ENCODE data around the gene ECT2L.

- TF ChIP-seq CTCF (IDR thresholded peaks at IDR 0.05; ENCODE audit: low read depth, low read length) (no peak), EZH2phosphoT487 (IDR thresholded peaks at IDR 0.05; ENCODE audit: low read depth) (no peak)
Measured at GRCh38 chr6:138803861-138804260, 8.0 kb downstream of the ECT2L start.

Measured in OCI-LY3 (cell line).